Astrocyte of the cerebellum (primary cell): ENCODE measurements around the gene PODN.

ENCODE experiments used
- DNase-seq: peaks from one replicate; pipeline ENCODE4 v3.0.0-alpha.2; 2011; ENCODE audit warnings: low read depth
- H3K4me3 ChIP-seq: 2 replicates; pipeline ENCODE4 v1.5.1; 2011; ENCODE audit warnings: mild to moderate bottlenecking, low read depth, low read length, moderate library complexity
- in situ Hi-C: cut with HindIII; loops from 2 replicates; pipeline ENCODE4 v1.10.0; 2017; ENCODE audit warnings: low sequenced_read_pairs
- TF ChIP-seq, protein P1 (sequence below): IDR thresholded peaks from 2 replicates; pipeline ENCODE4 v1.5.1; 2012; ENCODE audit warnings: low read length, low read depth, moderate library complexity, mild to moderate bottlenecking; ENCODE audit errors: missing control alignments

PODN gene

DNA sequence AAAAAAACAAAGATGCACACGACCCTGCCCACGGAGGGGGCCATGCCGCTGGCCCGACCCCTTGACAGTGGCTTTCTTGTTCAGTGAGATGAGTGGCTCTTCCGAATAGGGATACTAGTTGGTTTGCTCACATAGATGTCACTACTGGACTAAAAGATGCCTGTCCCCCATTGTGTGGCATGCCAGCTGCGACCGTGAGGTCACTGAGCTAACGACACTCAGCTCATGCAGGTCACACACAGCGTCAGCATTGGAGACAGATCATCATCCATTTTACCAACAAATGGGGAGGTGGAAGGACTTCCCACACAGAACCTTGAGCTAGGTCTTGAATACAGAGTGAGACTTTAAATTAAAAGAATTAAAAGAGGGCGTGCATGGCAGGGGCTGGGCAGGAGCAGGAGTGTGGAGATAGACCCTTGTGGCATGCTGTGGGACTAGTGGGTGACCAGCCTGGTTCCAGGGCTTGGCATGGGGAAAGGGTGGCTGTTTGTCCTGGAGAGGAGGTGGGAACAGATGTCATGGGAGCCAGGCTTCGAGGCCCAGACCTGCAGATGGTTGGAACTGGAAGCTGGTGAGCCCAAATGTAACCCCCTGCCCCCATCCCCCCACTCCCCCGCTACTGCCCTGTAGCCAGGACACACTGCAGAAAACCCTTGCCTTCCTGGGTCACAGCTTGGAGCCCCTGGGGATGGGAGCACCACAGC is 68.0 kb downstream of the PODN start:
- no peak overlapping the region for H3K4me3 ChIP-seq
- in situ Hi-C loops = no loop called here
- TF ChIP-seq, protein P1, sequence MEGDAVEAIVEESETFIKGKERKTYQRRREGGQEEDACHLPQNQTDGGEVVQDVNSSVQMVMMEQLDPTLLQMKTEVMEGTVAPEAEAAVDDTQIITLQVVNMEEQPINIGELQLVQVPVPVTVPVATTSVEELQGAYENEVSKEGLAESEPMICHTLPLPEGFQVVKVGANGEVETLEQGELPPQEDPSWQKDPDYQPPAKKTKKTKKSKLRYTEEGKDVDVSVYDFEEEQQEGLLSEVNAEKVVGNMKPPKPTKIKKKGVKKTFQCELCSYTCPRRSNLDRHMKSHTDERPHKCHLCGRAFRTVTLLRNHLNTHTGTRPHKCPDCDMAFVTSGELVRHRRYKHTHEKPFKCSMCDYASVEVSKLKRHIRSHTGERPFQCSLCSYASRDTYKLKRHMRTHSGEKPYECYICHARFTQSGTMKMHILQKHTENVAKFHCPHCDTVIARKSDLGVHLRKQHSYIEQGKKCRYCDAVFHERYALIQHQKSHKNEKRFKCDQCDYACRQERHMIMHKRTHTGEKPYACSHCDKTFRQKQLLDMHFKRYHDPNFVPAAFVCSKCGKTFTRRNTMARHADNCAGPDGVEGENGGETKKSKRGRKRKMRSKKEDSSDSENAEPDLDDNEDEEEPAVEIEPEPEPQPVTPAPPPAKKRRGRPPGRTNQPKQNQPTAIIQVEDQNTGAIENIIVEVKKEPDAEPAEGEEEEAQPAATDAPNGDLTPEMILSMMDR = no peak
- no peak for DNase-seq

DNA sequence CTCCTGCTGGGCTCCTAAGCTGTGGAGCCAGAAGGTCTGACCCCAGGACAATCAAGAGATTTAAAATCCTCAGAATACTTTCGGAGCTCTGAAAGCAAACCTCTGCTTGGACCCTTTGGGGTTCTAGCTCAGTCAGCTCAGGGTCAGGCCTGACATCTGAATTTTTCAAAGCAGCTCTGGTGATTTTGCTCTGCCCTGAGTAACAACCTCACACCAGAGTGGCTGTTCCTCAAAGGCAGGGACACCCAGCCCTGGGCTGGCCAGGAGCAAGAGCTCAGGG is 68.5 kb downstream of the PODN start:
- no peak for DNase-seq
- H3K4me3 ChIP-seq = no peak overlapping the region
- in situ Hi-C loops = no loop called here
- TF ChIP-seq, protein P1 = no peak

DNA sequence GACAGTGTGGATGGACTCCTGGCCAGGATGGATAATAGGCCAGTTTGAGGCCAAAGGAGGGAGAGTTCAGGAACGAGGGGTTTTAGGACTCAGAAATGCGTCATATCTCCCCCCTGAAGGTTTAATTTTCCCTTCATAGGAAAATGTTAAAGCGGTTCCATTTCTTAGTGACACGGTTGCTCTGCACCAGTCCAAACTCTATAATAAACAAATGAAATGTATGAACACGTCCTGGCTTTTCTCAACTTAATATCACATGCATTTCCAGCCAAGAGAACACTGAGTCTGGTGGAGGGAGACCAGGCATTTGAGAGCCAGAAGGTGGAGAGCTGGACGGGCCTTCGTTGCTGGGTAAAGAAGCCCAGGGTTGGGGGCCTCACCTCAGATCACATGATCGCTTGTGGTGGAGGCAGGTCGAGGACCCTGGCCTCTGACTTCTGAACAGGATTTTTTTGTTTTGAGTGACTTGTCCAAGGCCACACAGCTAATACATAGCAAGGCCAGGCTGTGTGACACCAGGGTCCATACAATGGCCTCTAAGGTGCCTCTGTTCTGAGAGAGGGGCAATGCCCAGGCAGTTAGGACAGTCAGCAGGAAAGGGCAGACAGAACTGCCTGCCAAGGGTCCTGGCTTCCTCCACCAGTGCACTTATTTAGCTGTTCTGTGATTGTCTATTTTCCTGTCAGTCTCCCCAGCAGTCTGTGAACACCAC is 69.0 kb downstream of the PODN start:
- TF ChIP-seq, protein P1 = no peak
- in situ Hi-C loops = no loop called here
- DNase-seq = no peak
- H3K4me3 ChIP-seq = no peak overlapping the region

DNA sequence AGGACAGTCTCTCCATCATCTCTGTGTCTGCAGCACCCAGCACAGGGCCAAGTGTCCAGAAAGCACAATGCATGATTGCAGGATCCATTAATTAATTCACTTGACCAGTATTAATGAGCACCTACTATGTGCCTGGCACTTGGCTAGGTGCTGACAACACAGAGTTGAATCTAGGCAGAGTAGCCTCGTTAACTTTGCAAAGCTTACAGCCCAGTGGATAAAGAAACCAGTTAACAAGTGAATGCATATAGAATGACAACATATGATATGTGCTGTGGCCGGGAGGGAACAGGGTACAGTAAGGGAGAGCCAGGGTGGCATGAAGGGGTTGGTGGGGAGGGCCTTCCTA is 69.6 kb downstream of the PODN start:
- in situ Hi-C loops = no loop called here
- TF ChIP-seq, protein P1 = no peak
- no peak overlapping the region for H3K4me3 ChIP-seq
- DNase-seq = no peak

DNA sequence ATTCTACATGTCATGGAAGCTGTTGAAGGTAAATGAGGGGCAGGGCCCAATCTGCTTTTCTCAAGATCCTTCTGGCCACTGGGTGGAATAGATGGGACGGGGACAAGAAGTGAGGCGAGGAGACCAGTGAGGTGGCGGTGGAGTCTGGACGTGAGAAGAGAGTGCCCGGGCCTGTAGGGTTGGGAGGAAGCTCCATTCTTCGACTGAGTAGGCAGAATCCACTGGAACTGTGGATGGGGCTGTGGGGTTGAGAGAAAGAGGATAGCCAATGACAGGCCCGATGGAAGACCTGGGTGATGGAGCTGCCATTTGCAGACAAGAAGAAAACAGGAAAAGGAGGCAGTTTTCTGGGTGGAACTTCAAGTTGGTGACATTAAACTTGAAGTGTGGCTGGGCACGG is 70.2 kb downstream of the PODN start:
- no peak overlapping the region for H3K4me3 ChIP-seq
- in situ Hi-C loops = no loop called here
- no peak for DNase-seq
- TF ChIP-seq, protein P1 = no peak

DNA sequence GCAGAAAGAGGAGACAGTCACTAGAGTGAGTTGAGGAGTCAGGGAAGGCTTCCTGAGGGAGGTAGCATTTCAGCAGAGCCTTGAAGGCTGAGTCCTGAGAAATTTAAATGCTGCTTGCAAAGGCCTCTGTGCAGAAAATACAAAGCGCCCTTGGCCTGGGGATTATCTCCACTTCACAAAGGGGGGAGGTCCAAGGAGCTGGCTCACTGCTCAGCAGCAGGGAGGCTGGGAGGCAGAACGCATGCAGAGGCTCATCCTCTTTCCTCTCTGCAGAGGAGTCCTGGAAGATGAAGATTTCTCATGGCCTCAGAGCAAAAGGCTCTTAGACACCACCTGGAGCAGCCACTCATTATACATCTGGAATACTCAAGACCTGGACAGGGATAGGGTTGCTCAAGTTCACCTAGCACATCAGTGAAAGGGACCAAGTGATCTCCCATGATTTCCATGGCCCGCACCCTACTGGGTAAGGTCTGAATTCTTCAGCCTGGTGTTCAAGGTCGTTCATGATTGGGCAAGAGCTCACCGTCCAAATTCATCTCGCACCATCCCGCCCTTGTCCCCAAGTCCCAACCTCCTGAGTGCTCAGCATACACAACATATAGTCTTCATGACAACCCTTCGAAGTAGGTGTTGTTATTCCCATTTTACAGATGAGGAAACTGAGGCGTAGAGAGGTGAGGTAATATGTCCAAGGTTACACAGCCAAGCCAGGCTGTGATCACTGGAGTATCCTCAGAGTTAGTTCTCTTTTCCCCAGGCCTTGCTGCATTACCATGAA is 71.4 kb downstream of the PODN start:
- in situ Hi-C loops = no loop called here
- no peak overlapping the region for H3K4me3 ChIP-seq
- TF ChIP-seq, protein P1 = no peak
- DNase-seq = no peak
